GM23338 (cell line): ENCODE data around the gene NFAT5.

Experiments
- CREB1 ChIP-seq: fragments of 250-450 bp; sonication (Bioruptor Pico); IDR thresholded peaks from 2 replicates; pipeline ENCODE4 v1.5.0; 2020; ENCODE audit warnings: low read depth, mild to moderate bottlenecking, moderate library complexity
- CTCF ChIP-seq, 2 experiments: fragments of 200-600 bp in 1 of 2; sonication (generic) in 1 of 2; conservative IDR thresholded peaks; 2 replicates each; pipeline versions ENCODE4 v1.5.1 to v1.6.1; 2016 to 2017; ENCODE audit warnings: antibody characterized with exemption in 2 of 2, low read depth in 2 of 2, mild to moderate bottlenecking in 2 of 2, moderate library complexity in 1 of 2
- EZH2 ChIP-seq: fragments of 200-600 bp; sonication (generic); IDR thresholded peaks from one replicate; pipeline ENCODE4 v1.8.0; 2017; ENCODE audit warnings: antibody characterized with exemption, mild to moderate bottlenecking, low read depth; ENCODE audit not compliant: unreplicated experiment
- EZH2phosphoT487 ChIP-seq: fragments of 200-600 bp; sonication (generic); IDR thresholded peaks from one replicate; pipeline ENCODE4 v1.8.1; 2018; ENCODE audit warnings: antibody characterized with exemption; ENCODE audit not compliant: unreplicated experiment
- JUNB ChIP-seq: IDR thresholded peaks from one replicate; pipeline ENCODE4 v1.6.1; 2016; ENCODE audit warnings: antibody characterized with exemption; ENCODE audit not compliant: unreplicated experiment
- NANOG ChIP-seq: IDR thresholded peaks from 2 replicates; pipeline ENCODE4 v1.6.1; 2016; ENCODE audit warnings: antibody characterized with exemption, borderline replicate concordance
- POLR2AphosphoS5 ChIP-seq: IDR thresholded peaks from 2 replicates; pipeline ENCODE4 v1.6.1; 2016; ENCODE audit warnings: antibody characterized with exemption, low read depth
- REST ChIP-seq: IDR thresholded peaks from one replicate; pipeline ENCODE4 v1.6.1; 2018; ENCODE audit warnings: antibody characterized with exemption; ENCODE audit not compliant: unreplicated experiment
- STAT1 ChIP-seq: IDR thresholded peaks from one replicate; pipeline ENCODE4 v1.6.1; 2016; ENCODE audit warnings: antibody characterized with exemption; ENCODE audit not compliant: unreplicated experiment
- ZNF114 ChIP-seq: fragments of 250-450 bp; sonication (Bioruptor Pico); IDR thresholded peaks from 2 replicates; pipeline ENCODE4 v1.5.0; 2020; ENCODE audit warnings: mild to moderate bottlenecking, moderate library complexity
- TF ChIP-seq, protein P1 (sequence below): IDR thresholded peaks from 2 replicates; pipeline ENCODE4 v1.6.1; 2016; ENCODE audit warnings: antibody characterized with exemption

- TF ChIP-seq CTCF (conservative IDR thresholded peaks at IDR 0.05; ENCODE audit: low read depth in 2 of 2) (no peak), REST (no peak), POLR2AphosphoS5 (no peak), EZH2 (no peak), JUNB (no peak), NANOG (no peak), CREB1 (CRISPR knock-in tag) (no peak), EZH2phosphoT487 (no peak), ZNF114 (CRISPR knock-in tag) (no peak), STAT1 (no peak)
- TF ChIP-seq, protein P1, sequence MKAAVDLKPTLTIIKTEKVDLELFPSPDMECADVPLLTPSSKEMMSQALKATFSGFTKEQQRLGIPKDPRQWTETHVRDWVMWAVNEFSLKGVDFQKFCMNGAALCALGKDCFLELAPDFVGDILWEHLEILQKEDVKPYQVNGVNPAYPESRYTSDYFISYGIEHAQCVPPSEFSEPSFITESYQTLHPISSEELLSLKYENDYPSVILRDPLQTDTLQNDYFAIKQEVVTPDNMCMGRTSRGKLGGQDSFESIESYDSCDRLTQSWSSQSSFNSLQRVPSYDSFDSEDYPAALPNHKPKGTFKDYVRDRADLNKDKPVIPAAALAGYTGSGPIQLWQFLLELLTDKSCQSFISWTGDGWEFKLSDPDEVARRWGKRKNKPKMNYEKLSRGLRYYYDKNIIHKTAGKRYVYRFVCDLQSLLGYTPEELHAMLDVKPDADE: no peak
Observed at GRCh38 chr16:69534720-69535119, 31.0 kb upstream of the NFAT5 start.
